ENCODE measurements around the gene PRR23A.

PRR23A gene

GRCh38 chr3:138974462-138974861 is 31.6 kb downstream of the PRR23A start:
- no peak for DNase-seq (ENCODE audit: low spot score)
- FAIRE-seq: no peak

DNA sequence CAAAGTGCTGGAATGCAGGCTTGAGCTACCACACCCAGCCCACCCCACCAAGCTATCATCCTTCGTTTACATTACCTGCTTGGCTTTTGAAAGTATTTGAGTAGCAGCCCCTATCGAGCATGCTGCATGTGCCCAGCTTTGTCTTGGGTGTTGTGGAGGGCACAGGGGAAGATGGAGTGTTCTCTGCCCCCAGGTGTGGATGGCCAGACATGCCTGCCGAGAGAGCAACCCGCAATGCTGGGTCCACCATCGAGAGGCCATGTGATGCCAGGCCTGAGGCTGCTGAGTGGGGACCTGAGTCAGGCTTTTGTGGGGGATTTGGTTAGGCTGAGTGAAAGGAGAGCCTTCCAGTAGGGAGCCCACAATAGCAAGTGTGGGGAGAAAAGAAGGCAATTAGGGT is 33.1 kb downstream of the PRR23A start:
- no peak for FAIRE-seq
- DNase-seq (ENCODE audit: low spot score): no peak

GRCh38 chr3:138971766-138972320 is 34.2 kb downstream of the PRR23A start:
- DNase-seq (ENCODE audit: low spot score) (no peak), FAIRE-seq (no peak)

- FAIRE-seq: no peak
- DNase-seq (ENCODE audit: low spot score): no peak
Measured at GRCh38 chr3:138964923-138965322, 41.1 kb downstream of the PRR23A start.

GRCh38 chr3:138964264-138964663 is 41.8 kb downstream of the PRR23A start:
- no peak for DNase-seq (ENCODE audit: low spot score)
- FAIRE-seq: no peak

DNA sequence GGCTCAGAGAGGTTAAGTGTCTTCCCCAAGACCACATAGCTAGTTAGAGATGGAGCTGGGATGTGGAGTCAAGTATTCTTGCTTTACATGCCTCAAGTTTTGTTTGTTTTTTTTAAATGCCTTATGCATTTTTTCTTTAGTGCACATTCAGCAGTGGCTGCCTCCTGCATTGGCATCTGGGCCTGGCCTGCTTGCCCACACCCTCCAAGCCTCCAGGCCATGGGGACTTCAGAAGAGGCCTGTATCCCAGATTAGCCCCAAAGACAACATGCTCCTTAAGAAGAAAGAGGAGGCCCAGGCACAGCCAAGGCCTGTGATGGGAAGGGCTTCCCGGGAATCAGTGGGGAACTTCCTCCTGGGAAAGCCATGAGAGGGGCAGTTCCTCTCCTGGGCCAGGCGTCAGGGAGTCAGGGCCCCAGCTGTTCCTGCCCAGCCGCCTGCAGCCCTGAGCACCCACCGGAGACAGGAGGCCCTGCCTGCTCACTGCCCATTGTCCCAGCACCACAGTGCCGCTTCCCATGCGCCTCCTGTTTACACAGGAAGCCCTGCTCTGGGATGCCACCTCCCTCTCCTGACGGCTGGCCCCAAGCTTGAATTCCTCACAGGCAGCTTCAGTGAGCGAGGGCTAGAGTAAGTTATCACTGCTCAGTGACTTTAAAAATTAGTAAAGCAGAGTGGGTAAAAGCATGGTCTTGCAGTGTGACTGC is 43.1 kb downstream of the PRR23A start:
- no peak for DNase-seq (ENCODE audit: low spot score)
- FAIRE-seq: no peak

GRCh38 chr3:138960417-138960852 is 45.6 kb downstream of the PRR23A start:
- no peak for FAIRE-seq

More at GRCh38 chr3:138960417-138960852, 45.6 kb downstream of the PRR23A start:
- no peak for DNase-seq (ENCODE audit: low spot score)

All from urothelium cell line (cell line).